Measurements from ENCODE around the gene GBF1.

DNA sequence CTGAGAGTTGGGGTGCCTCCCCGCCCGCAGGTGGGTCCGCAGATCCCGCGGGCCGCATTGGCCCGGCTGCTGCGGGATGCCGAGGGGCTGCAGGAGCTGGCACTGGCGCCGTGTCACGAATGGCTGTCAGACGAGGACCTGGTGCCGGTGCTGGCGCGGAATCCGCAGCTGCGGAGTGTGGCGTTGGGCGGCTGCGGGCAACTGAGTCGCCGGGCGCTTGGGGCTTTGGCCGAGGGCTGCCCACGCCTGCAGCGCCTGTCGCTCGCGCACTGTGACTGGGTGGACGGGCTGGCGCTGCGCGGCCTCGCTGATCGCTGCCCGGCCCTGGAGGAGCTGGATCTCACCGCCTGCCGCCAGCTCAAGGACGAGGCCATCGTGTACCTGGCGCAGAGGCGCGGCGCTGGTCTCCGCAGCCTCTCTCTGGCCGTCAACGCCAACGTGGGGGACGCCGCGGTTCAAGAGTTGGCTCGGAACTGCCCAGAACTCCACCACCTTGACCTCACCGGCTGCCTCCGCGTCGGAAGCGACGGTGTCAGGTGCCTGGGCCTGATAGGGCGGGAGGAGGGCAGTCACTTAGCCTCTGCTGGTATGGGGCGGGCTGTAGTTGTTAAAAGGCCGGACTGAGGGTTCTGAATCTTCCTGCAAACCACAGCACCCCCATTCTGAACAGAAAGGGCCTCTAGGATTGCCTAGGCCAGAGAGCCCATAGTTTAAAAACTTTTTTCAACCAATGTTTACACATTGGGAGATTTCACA lies 176.6 kb downstream of the GBF1 start:
- TF ChIP-seq GATA2 (IDR thresholded peaks at IDR 0.05; ENCODE audit: low read depth, low read length) (no peak), GATA3 (IDR thresholded peaks at IDR 0.05; ENCODE audit: low read depth, low read length) (no peak)

All from SH-SY5Y (cell line).